Adrenal gland (tissue), 12 donors: ENCODE data around the gene PARD3B. TPM values are rescaled to one million over a fixed set of nuclear protein-coding genes. Genes with fewer than 3 reads are reported as not detected.

Experiments
- DNase-seq, 7 donors: peaks; one replicate each; pipeline ENCODE4 v3.0.0-alpha.2; 2019 to 2020
- H3K27ac ChIP-seq, 5 donors: fragments of 200-600 bp; sonication (generic) in 4 of 5; 1 replicate in 3 of 5; 2 replicates in 2 of 5; pipeline versions ENCODE4 v1.5.1 to v1.8.0; 2016 to 2020; ENCODE audit warnings: mild to moderate bottlenecking in 1 of 5
- H3K27me3 ChIP-seq: fragments of 200-600 bp; 2 replicates; pipeline ENCODE4 v1.8.0; 2021
- H3K36me3 ChIP-seq, 2 donors: fragments of 200-600 bp; replicated peaks in 1 of 2; 1 replicate in 1 of 2; 2 replicates in 1 of 2; pipeline versions ENCODE4 v1.5.1 to v1.8.0; 2018 to 2022
- H3K4me1 ChIP-seq, 2 donors: fragments of 200-600 bp; replicated peaks in 1 of 2; 1 replicate in 1 of 2; 2 replicates in 1 of 2; pipeline versions ENCODE4 v1.5.1 to v1.8.0; 2018 to 2021
- H3K4me3 ChIP-seq, 4 donors: fragments of 200-600 bp; sonication (generic) in 3 of 4; one replicate each; pipeline ENCODE4 v1.5.1; 2016 to 2018
- H3K9me3 ChIP-seq, 3 donors: fragments of 200-600 bp; sonication (generic) in 1 of 3; replicated peaks in 1 of 3; 1 replicate in 2 of 3; 2 replicates in 1 of 3; pipeline versions ENCODE4 v1.5.1 to v1.8.0; 2016 to 2021
- POLR2A ChIP-seq, 2 donors: fragments of 450-650 bp; IDR thresholded peaks; one replicate each; pipeline ENCODE4 v1.6.1; 2017; ENCODE audit warnings: antibody characterized with exemption in 2 of 2, mild to moderate bottlenecking in 2 of 2, moderate library complexity in 1 of 2
- WGBS, 4 donors: extraction: QIAGEN DNeasy Blood & Tissue Kit in 2 of 4; methylation state at CpG; one replicate each; pipeline versions ENCODE4 v1.1.5 to v1.1.7; 2013 to 2017; 5-methylcytosine and 5-hydroxymethylcytosine counted together
- intact Hi-C, 2 donors: fragments of 100-400 bp; cut with DNase I; formaldehyde crosslinking; loops; one replicate each; pipeline versions ENCODE4 v1.14.1 to v1.15.0; 2022 to 2023
- polyA plus RNA-seq, 3 donors: library from polyadenylated mRNA; stranded (reverse); fragments of 200-250 nt in 2 of 3; fragments of 350-450 nt in 1 of 3; fragmentation: Illumina TruSeq in 1 of 3; extraction: RNeasy Lipid Tissue Mini Kit (QIAGEN cat#74804) in 1 of 3; gene quantifications; one replicate each; pipeline ENCODE4 v1.2.3, GENCODE V29; 2013 to 2014
- total RNA-seq, 9 donors: library from RNA; depleted of rRNA in 4 of 9; stranded (reverse); fragments of >200 nt in 4 of 9; fragments of 120-200 nt in 1 of 9; fragmentation: NEBNext Ultra II Directional in 1 of 9; extraction: Animal tissue kit (Norgen Biotek cat#: 25700) in 1 of 9; gene quantifications; one replicate each; pipeline versions ENCODE4 v1.1.0 to v1.2.4, GENCODE V29; 2013 to 2023
- TF ChIP-seq, protein P1 (sequence below), 6 experiments: fragments of 450-650 bp in 4 of 6; fragments of 200-600 bp in 2 of 6; sonication (generic) in 1 of 6; IDR thresholded peaks; 1 replicate in 5 of 6; 2 replicates in 1 of 6; pipeline versions ENCODE4 v1.5.1 to v1.8.0; 2016 to 2021; ENCODE audit warnings: antibody characterized with exemption in 6 of 6, mild to moderate bottlenecking in 2 of 6, moderate library complexity in 1 of 6
- donor health status: healthy with polysubstance abuse.
- donor health status: Bipolar disorder and iron deficiency.
- donor health status: DM: yes; HTN: yes; CAD: no.
- donor health status: DM: no; HTN: no; CAD: no.
- donor health status: DM: no; HTN: no; CAD: no.
- donor health status: DM: yes; HTN: yes; CAD: no.

Gene PARD3B
- total and polyA plus RNA-seq, 12 donors: 1.9 to 20.4 (median 9.5) TPM

GRCh38 chr2:205481861-205482260 is 936.6 kb downstream of the PARD3B start:
- intact Hi-C loops: no loop called here
- 90 to 93% (median 91%) methylated on average over 5 of the region's 5 CpGs for whole genome bisulfite sequencing, 4 donors
- Histone ChIP-seq H3K27me3 (no peaks in the 10 kb centered on the region), H3K4me3 (no peak overlapping the region), H3K4me1 (no peaks in the 10 kb centered on the region), H3K27ac (no peak overlapping the region), H3K9me3 (no peaks in the 10 kb centered on the region), H3K36me3 (no peaks in the 10 kb centered on the region)
- no peak for DNase-seq
- TF ChIP-seq, protein P1, sequence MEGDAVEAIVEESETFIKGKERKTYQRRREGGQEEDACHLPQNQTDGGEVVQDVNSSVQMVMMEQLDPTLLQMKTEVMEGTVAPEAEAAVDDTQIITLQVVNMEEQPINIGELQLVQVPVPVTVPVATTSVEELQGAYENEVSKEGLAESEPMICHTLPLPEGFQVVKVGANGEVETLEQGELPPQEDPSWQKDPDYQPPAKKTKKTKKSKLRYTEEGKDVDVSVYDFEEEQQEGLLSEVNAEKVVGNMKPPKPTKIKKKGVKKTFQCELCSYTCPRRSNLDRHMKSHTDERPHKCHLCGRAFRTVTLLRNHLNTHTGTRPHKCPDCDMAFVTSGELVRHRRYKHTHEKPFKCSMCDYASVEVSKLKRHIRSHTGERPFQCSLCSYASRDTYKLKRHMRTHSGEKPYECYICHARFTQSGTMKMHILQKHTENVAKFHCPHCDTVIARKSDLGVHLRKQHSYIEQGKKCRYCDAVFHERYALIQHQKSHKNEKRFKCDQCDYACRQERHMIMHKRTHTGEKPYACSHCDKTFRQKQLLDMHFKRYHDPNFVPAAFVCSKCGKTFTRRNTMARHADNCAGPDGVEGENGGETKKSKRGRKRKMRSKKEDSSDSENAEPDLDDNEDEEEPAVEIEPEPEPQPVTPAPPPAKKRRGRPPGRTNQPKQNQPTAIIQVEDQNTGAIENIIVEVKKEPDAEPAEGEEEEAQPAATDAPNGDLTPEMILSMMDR (IDR thresholded peaks at IDR 0.05): no peak
- TF ChIP-seq POLR2A (IDR thresholded peaks at IDR 0.05): no peak

DNA sequence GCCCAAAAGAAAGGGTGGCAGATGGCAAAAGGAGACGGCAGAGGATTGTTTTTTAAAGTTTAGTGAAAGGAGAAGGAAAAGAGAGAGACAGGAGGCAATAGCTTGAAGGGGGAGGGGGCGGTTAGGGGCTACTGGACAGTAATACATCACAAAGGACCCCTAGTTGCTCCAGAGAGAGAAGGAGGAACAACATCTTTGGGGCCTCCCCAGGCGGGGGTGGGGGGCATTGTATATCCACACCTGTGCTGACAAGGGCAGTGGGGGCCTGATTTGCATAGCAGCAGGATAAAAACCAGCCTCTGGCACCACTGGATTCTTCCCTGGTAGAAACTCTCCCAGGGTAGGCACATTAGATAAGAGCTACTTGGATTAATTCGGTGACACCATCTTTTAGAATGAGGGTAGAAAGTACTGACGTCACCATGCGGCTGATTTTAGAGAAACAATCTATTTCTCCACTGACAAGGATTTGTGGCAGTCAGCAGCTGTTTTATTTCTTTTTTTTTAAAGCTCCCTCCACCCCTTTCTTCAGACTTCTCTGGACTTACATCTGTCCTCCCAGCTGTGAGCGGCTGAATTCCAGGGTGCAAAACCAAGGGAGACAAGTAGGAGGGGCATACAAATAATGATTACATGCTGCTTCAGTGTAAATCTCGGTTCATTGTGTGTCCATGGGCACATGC is 937.3 kb downstream of the PARD3B start:
- no peaks in the 10 kb centered on the region for H3K27me3 ChIP-seq
- no peaks in the 10 kb centered on the region for H3K9me3 ChIP-seq
- H3K4me1 ChIP-seq: no peaks in the 10 kb centered on the region
- TF ChIP-seq POLR2A (IDR thresholded peaks at IDR 0.05): no peak
- TF ChIP-seq, protein P1 (IDR thresholded peaks at IDR 0.05): no peak
- DNase-seq: no peak
- H3K27ac ChIP-seq: no peak overlapping the region
- H3K4me3 ChIP-seq: no peak overlapping the region
- intact Hi-C loops: no loop called here
- no peaks in the 10 kb centered on the region for H3K36me3 ChIP-seq
- WGBS, 4 donors: 61 to 74% (median 72%) methylated on average over 7 to 8 of the region's 8 CpGs

- intact Hi-C loops: no loop called here
- Histone ChIP-seq H3K9me3 (no peaks in the 10 kb centered on the region), H3K27me3 (no peaks in the 10 kb centered on the region), H3K4me3 (no peak overlapping the region), H3K4me1 (no peaks in the 10 kb centered on the region), H3K27ac (no peak overlapping the region), H3K36me3 (no peaks in the 10 kb centered on the region)
- no peak for DNase-seq
- TF ChIP-seq, protein P1 (IDR thresholded peaks at IDR 0.05): no peak
- TF ChIP-seq POLR2A (IDR thresholded peaks at IDR 0.05): no peak
These were observed 937.8 kb downstream of the PARD3B start for GRCh38 chr2:205483095-205483494.

GRCh38 chr2:205484215-205484614 is 938.9 kb downstream of the PARD3B start:
- Histone ChIP-seq H3K4me3 (no peak overlapping the region), H3K9me3 (no peaks in the 10 kb centered on the region), H3K27ac (no peak overlapping the region), H3K27me3 (no peaks in the 10 kb centered on the region), H3K36me3 (no peaks in the 10 kb centered on the region), H3K4me1 (no peaks in the 10 kb centered on the region)
- intact Hi-C loops: no loop called here
- TF ChIP-seq, protein P1 (IDR thresholded peaks at IDR 0.05): no peak
- DNase-seq: no peak
- 66 to 74% (median 71%) methylated on average over 2 of the region's 2 CpGs for WGBS, 4 donors
